ENCODE measurements around the gene JAK1.

JAK1 gene

GRCh38 chr1:64980745-64981600, 14.6 kb upstream of the JAK1 start:
- TF ChIP-seq NFIC (IDR thresholded peaks at IDR 0.05) = no peak
- no peak for TF ChIP-seq FOXM1 (IDR thresholded peaks at IDR 0.05; ENCODE audit: borderline replicate concordance, low read depth)
- TF ChIP-seq YY1 (IDR thresholded peaks at IDR 0.05; ENCODE audit: low read depth) = no peak
- no peak for TF ChIP-seq TCF12 (IDR thresholded peaks at IDR 0.05; ENCODE audit: low read depth)
- TF ChIP-seq, protein P1, sequence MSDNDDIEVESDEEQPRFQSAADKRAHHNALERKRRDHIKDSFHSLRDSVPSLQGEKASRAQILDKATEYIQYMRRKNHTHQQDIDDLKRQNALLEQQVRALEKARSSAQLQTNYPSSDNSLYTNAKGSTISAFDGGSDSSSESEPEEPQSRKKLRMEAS (IDR thresholded peaks at IDR 0.05) = no peak
- TF ChIP-seq TAF1 (IDR thresholded peaks at IDR 0.05; ENCODE audit: low read depth) = no peak
- TF ChIP-seq EGR1 (IDR thresholded peaks at IDR 0.05) = no peak
- no peak for TF ChIP-seq USF1 (IDR thresholded peaks at IDR 0.05)

- no peak for TF ChIP-seq TAF1 (IDR thresholded peaks at IDR 0.05; ENCODE audit: low read depth)
- TF ChIP-seq FOXM1 (IDR thresholded peaks at IDR 0.05; ENCODE audit: borderline replicate concordance, low read depth) = no peak
- TF ChIP-seq EGR1 (IDR thresholded peaks at IDR 0.05) = no peak
- TF ChIP-seq TEAD4 (IDR thresholded peaks at IDR 0.05) = no peak
- no peak for TF ChIP-seq USF1 (IDR thresholded peaks at IDR 0.05)
- TF ChIP-seq TCF12 (IDR thresholded peaks at IDR 0.05; ENCODE audit: low read depth) = no peak
- TF ChIP-seq YY1 (IDR thresholded peaks at IDR 0.05; ENCODE audit: low read depth) = no peak
- TF ChIP-seq EP300 (IDR thresholded peaks at IDR 0.05; ENCODE audit: borderline replicate concordance) = no peak
- no peak for TF ChIP-seq RAD21 (IDR thresholded peaks at IDR 0.05; ENCODE audit: low read depth)
- no peak for TF ChIP-seq CEBPB (IDR thresholded peaks at IDR 0.05)
- no peak for TF ChIP-seq ZBTB7A (IDR thresholded peaks at IDR 0.05; ENCODE audit: low read depth)
- no peak for TF ChIP-seq NFIC (IDR thresholded peaks at IDR 0.05)
- TF ChIP-seq CREB1 (IDR thresholded peaks at IDR 0.05; ENCODE audit: low read depth) = no peak
- no peak for TF ChIP-seq REST (IDR thresholded peaks at IDR 0.05; ENCODE audit: low read depth)
- TF ChIP-seq, protein P1 (IDR thresholded peaks at IDR 0.05) = no peak
Measured at GRCh38 chr1:64979358-64979757, 13.0 kb upstream of the JAK1 start.

- TF ChIP-seq CEBPB (IDR thresholded peaks at IDR 0.05) (no peak), ZBTB7A (IDR thresholded peaks at IDR 0.05; ENCODE audit: low read depth) (no peak), TAF1 (IDR thresholded peaks at IDR 0.05; ENCODE audit: low read depth) (no peak), EP300 (IDR thresholded peaks at IDR 0.05; ENCODE audit: borderline replicate concordance) (no peak), REST (IDR thresholded peaks at IDR 0.05; ENCODE audit: low read depth) (no peak), TEAD4 (IDR thresholded peaks at IDR 0.05) (no peak), EGR1 (IDR thresholded peaks at IDR 0.05) (no peak), USF1 (IDR thresholded peaks at IDR 0.05) (no peak), YY1 (IDR thresholded peaks at IDR 0.05; ENCODE audit: low read depth) (no peak), TCF12 (IDR thresholded peaks at IDR 0.05; ENCODE audit: low read depth) (no peak), FOXM1 (IDR thresholded peaks at IDR 0.05; ENCODE audit: borderline replicate concordance, low read depth) (no peak), RAD21 (IDR thresholded peaks at IDR 0.05; ENCODE audit: low read depth) (no peak), CREB1 (IDR thresholded peaks at IDR 0.05; ENCODE audit: low read depth) (no peak), NFIC (IDR thresholded peaks at IDR 0.05) (no peak)
- TF ChIP-seq, protein P1 (IDR thresholded peaks at IDR 0.05) = no peak
Measured at GRCh38 chr1:64976361-64976760, 10.0 kb upstream of the JAK1 start.

- no peak for TF ChIP-seq USF1 (IDR thresholded peaks at IDR 0.05)
- TF ChIP-seq RAD21 (IDR thresholded peaks at IDR 0.05; ENCODE audit: low read depth) = no peak
- no peak for TF ChIP-seq REST (IDR thresholded peaks at IDR 0.05; ENCODE audit: low read depth)
- no peak for TF ChIP-seq NFIC (IDR thresholded peaks at IDR 0.05)
- no peak for TF ChIP-seq TAF1 (IDR thresholded peaks at IDR 0.05; ENCODE audit: low read depth)
- TF ChIP-seq, protein P1 (IDR thresholded peaks at IDR 0.05) = no peak
- no peak for TF ChIP-seq EGR1 (IDR thresholded peaks at IDR 0.05)
- TF ChIP-seq TCF12 (IDR thresholded peaks at IDR 0.05; ENCODE audit: low read depth) = no peak
Measured at GRCh38 chr1:64975740-64976139, 9.4 kb upstream of the JAK1 start.

Data from Ishikawa (cell line).